A172 (cell line): ENCODE data around the gene CLSTN1. TPM values are rescaled to one million over a fixed set of nuclear protein-coding genes. Genes with fewer than 3 reads are reported as not detected.
"Not testable (repeated sequence)": the region's sequence is repeated elsewhere in the genome, so short reads cannot be mapped to it uniquely, and the experiment has no call there.

ENCODE experiments used
- DNase-seq: peaks from one replicate; pipeline ENCODE4 v3.0.0-alpha.2; 2015; ENCODE audit warnings: low spot score
- total RNA-seq: library from RNA; depleted of rRNA; stranded (reverse); fragments of >200 nt; shearing (Covaris generic); gene quantifications from 2 replicates; pipeline ENCODE4 v1.2.3, GENCODE V29; 2014

Gene CLSTN1
- total RNA-seq, 1 experiment from 2014 or later, result 24.3 TPM

DNA sequence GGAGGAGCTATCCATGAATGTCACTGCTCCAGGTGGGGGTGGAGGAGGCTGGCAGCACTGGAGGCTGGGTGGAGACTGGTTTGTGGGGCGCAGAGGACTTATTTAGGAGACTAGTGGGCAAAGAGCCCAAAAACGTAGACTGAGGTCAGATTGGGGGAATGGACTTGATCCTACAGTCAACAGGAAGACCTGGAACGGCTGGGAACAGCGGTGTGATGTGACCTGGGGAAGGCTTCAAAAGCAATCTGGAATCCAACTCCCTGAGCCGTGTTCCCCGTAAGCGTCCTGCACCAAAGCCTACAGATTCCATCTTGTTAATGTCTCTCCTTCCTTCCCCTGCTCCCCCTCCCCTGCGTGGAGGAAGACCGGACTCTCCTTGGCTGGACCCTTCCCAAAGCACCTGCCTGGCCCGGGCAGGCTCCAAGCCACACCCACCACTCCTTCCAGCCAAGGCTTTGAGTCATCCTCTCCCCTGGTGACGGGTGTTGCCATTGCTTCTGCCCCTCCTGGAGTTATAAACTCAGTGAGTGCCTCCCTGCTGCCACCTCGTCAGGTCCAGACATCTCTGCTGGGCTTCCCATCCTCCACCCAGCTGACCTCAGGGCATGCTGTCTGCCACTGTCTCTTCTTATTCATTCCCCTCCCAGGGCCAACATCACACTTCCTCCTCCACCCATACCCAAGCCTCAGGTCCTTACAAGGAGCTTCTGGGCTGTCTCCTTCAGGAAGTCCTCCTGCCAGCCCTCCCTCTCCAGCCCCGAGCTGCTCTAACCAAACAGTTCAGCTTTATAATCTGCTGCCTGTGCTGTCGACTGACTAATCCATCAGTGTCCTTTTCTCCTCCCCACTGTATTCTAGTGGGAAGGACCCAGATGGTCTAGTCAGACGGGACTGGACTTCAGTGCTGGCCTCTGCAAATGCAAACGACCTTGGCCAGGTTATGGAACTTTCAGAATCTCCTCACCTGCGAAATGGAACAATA lies 1.6 kb upstream of the CLSTN1 start:
- peak; percentile 89 for DNase-seq

DNA sequence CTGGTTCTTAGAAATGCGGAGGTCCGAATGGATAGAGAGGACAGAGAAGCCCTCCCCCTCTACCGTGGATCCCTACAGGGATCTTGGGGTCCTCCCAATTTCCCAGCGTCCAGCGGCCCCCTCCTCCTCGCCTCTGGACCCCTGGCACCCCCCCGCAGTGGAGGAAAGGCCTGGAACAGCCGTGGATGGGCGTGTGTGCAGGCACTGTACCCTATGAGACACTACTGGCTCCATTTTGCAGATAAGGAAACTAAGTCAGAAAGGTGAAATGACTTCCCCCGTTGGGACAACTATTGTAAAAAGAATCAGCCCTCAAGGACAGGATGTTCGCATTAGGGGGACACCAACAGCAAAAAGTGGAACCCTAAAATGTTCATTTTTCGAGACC lies 931 bp upstream of the CLSTN1 start:
- DNase-seq, result no peak

DNA sequence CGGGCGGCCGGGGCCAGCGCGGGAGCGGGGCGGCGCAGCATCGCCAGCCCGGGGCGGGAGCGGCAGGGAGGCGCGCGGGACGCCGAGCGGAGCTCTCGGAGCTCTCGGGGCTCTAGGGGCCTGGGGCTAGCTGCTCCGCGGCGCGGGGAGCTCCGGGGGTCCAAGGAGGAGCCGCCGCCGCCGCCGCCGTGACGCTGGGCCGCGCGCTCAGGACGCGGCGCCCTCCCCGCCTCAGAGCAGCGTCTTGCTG lies 147 bp downstream of the CLSTN1 start:
- DNase-seq, result no peak

DNA sequence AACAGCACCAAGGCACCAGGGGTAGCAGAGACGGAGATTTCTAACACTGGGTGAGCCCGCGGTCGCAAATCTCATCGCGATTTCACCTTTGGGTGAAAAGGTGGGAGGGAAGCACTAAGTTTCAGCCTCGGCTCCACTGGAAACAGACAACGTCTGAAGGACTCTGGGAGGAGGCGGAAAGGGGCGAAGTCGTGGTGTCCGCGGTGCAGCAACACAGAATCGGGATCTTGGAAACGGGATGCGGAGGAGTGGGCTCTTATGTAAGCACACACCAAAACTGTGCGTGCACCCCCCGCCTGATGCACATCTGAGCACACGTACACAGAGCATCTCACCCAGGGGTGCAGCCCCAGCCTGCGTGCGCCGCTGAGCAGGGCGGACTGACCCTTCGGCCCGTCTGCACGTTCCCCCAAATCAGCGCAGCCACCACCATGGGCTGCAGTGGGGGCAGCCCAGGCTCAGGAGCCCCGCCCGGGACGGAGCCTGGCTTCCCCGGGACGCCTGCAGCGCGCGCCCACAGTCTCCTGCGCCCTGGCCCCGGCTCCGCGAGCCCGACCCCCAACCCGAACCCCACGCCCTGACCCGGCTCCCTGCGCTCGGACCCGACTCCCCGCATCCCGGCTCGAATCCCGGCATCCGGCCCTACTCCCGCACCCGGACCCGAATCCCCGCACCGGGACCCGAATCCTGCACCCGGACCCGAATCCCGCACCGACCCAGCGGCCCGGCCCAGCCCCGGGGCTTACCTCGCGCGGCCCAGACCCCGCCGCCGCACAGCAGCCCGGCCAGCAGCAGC lies 670 bp downstream of the CLSTN1 start:
- no peak for DNase-seq

DNA sequence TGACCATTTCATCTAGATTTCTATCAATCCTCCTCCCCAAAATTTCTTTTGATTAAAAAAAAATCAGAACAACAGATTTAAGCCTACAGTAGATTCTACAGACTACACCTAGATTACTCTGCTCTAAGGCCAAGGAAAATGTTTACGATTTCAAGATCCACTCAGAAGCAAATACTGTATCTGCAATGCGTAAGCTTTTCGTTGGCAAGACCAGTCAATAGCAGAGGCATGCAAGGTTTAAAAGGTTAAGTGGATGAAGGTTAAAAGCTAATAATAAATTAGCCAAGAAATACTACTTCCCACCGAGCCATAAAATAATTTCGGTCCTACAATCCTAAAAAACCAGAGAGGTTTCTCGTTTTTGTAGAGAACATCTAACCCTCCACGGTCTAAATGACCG lies 1.3 kb downstream of the CLSTN1 start:
- no peak for DNase-seq

DNA sequence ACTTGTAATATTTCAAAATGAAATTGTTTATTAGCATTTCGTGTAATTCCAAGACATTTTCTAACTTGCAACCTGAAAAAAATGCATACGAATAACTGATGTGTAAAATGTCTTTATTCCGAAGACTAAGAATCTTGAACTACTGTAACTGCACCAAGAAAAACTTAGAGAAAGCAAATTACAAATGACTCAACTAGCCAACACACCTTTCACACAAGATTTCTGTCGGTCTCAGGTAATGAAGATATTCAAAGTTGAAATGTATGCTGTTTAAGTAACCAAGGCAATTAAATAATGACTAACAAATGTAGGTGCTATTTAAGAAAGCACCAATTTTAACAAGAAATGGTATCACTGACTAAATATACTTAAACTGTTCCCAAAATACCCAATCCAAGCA lies 2.1 kb downstream of the CLSTN1 start:
- no peak for DNase-seq

DNA sequence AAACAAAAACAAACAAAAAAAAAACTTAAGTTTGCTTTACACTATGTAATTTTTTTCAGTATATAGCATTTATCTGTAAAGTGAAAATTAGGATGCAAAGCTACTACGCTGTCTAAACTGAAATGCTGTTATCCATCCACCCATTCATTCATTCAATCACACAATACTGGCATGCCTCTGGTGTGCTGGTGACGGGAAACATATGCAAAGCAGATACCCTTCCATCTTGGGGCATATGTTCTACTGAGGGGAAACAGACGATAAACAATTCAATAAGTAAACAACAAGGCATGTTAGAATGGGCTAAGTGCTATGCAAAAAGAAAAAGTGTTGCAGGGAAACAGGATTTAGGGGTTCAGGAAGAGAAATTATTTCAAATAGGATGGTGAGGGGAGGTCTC lies 3.2 kb downstream of the CLSTN1 start:
- no peak for DNase-seq

DNA sequence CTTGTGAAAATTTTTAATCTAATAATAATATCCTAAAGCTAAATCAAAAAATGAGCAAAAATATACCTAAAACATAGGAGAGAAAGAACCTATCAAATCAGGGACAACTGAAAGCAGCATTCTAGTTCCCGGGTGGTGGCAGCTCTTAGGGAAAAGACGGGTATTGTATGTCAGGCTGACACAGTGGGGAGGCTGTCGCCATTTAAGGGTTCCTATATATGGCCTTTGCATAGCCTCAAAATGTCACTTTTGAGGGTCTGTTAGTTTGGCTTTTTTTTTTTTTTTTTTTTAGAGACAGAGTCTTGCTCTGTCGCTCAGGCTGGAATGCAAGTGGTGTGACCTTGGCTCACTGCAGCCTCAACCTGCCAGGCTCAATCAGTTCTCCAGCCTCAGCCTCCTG lies 6.0 kb downstream of the CLSTN1 start:
- no peak for DNase-seq

DNA sequence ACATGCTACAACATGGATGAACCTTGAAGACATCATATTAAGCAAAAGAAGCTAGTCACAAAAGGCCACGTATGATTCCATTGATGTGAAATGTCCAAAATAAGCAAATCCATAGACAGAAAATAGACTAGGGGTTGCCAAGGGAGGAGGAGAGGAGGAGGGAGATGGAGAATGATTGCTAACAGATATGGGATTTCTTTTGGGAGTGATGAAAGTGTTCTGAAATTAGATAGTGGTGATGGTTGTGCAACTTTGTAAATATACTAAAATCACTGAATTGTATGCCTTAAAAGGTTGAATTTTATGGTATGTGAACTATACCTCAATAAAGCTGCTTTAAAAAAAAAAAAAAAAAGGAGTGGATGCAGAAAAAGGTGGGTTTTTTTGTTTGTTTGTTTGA lies 7.6 kb downstream of the CLSTN1 start:
- no peak for DNase-seq

DNA sequence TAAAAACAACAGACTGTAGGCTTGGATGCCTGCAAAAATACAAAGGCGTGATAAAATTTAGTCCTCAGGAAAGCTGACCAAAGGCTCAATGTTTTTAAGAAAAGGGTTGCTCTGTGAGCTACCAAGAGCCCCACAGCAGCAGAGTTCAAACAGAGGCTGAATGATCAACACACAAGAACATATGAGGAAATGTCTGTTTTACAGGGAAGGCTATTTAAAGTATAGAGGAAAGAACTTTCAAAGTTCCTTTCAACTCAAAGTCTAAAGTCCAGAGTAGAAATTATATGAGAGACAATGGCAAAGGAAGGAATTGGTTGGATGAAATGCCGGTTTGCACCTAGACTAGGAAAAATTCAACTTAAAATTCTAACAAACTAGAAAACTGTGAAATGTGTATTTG lies 8.6 kb downstream of the CLSTN1 start:
- DNase-seq, result no peak

DNA sequence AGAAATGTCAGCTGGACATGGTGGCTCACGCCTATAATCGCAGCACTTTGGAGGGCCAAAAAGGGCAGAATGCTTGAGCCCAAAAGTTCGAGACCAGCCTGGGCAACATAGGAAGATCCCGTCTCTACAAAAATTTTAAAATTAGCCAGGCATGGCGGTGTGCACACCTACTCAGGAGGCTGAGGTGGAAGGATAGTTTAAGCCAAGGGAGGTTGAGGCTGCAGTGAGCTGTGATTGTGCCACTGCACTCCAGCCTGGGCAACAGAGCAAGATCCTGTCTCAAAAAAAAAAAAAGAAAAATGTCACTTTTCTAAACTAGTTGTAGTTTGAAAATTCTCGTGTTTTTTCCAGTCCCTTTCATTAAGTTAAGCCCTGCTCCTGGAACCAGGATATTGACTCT lies 9.1 kb downstream of the CLSTN1 start:
- no peak for DNase-seq

DNA sequence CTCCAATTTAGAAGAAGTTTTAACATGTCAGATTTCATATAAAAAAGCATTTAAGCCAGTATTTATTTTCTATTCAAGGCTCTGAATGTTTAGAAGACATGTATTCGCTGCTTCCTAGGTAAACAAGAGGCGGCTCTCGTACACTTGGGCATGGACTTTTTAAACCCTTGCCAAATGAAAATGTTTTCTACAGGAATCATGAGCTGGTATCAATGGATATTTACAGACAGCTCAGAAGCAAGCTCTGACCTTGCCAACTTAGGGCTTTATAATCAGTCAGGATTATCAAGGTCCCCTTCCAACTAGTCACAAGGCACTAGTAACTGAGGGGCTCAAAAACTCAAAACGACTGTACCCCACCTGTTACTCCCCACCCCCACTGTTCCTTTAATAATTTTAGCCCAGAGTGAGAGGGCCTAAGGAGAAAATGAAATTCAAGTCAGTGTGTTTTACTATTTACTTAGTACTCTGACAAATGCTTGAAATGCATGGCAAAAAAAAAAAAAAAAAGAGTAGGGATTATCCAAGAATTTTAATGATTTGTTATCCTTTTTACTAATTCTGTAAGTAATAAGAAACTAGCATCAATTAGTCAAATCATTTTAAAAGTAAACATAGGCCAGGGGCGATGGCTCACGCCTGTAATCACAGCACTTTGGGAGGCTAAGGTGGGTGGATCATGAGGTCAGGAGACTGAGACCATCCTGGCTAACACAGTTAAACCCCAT lies 12.4 kb downstream of the CLSTN1 start:
- DNase-seq, result no peak

DNA sequence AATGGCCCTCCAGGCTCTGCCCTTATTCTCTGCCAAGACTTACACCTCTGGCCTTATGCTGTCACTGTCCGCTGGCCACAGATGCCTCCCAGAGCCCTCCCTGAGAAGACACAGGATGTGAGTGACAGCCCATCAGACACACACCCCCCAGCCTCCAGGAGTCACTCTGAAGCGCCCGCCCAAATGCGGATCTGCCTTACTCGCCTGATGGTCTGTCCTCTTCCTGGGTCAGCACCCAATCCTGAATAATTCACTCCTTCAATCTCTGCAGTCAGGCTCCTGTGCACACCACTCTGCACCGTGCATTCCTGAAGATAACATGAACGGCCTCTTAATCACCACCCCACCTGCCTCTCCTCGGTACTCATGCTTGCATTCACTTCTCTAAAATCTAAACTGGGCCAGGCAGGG lies 14.7 kb downstream of the CLSTN1 start:
- no peak for DNase-seq

DNA sequence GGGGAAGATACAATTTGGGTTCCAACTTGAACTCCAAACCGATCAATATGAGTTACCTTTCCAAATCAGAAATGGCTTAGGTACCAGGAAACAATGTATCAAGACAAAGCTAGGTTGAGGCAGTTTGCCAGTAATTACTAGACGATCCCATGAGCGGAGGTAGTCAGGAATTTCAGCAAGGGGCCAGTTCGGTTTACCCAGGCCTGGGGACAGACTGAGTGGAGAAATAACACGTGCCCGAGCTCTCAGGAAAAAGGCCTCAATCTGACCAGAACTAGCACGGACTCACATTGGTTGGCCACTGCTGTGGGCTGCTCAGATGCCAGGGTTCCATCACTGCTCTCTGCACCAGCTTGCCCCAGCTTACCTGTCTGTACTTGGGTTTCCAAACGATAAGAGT lies 15.3 kb downstream of the CLSTN1 start:
- no peak for DNase-seq

DNA sequence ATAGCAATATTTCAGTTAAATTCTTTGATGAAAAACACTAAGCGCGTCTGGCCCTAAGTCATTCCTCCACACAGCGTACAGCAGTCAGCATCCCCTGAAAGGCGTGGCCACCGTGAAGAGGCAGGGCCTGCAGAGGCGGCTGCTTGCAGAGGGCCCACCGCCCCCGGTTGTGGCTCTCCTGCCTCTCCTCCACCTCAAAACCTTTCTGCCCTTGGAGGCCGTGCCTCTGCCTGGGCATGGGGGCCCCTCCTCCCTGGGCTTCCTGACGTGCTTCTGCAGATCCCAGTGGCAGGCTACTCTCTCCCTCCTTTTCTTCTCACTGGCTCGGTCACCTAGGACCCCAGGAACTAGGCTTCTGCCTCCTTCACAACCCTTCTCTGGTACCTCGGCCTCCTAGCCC lies 16.2 kb downstream of the CLSTN1 start:
- no peak for DNase-seq

DNA sequence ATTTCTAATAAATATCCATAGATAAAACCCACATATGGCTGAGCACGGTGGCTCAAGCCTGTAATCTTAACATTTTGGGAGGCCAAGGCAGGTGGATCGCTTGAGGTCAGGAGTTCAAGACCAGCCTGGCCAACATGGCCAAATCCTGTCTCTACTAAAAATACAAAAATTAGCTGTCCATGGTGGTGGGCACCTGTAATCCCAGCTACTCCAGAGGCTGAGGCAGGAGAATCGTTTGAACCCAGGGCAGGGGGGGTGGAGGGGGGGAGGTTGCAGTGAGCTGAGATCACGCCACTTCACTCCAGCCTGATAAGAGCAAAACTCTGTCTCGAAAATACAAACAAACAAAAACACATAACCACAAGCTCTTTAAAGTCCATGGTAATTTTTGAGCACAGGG lies 17.8 kb downstream of the CLSTN1 start:
- not testable (repeated sequence) for DNase-seq

DNA sequence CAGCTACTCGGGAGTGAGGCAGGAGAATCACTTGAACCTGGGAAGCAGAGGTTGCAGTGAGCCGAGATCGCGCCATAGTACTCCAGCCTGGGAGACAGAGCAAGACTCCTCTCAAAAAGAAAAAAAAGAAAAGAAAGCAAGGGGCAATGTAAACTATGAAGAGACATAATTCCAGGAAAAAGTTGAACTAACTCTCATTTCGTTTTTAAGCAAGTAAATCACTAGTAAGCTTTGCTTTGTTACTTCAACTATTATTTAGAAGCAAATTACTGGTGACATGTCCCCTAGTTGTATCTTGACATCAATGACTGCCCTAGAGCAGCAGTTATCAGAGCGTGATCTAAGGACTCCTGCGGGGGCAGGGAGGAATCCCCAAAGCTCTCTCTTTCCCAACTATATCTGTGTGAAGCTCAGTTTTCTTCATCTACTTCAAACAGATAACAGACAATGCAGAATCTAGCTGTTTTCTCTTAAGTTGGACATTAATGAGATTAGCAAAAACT lies 18.7 kb downstream of the CLSTN1 start:
- DNase-seq, result no peak

DNA sequence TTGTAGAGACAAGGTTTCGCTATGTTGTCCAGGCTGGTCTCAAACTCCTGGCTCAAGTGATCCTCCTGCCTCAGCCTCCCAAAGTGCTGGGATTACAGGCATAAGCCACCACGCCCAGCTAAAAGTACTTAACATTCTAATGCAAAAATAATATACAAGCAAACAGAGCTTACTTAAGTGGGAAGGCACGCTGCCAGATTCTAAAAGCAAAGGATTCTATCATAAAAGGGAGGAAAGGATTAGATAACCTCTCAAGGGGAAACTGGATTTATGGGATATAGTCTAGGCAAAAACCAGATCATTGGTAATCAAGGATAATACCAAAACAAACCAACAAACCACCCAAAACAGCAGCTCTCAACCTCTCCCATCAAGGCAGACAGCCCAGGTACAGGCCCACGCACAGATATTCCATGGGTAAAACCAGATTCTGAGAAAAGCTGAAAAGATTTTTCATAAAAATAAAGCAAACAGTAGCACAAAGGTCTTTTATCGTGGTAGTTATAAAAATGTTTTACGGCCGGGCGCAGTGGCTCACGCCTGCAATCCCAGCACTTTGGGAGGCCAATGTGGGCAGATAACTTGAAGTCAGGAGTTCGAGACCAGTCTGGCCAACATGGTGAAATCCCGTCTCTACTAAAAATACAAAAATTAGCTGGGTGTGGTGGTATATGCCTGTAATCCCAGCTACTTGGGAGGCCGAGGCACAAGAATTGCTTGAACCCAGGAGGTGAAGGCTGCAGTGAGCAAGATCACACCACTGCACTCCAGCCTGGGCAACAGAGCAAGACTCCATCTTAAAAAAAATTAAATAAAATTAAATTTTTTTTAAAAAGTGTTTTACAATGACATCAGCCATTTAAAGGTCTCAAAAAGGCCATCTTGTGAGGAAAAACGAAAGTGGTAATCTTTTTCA lies 20.5 kb downstream of the CLSTN1 start:
- not testable (repeated sequence) for DNase-seq

DNA sequence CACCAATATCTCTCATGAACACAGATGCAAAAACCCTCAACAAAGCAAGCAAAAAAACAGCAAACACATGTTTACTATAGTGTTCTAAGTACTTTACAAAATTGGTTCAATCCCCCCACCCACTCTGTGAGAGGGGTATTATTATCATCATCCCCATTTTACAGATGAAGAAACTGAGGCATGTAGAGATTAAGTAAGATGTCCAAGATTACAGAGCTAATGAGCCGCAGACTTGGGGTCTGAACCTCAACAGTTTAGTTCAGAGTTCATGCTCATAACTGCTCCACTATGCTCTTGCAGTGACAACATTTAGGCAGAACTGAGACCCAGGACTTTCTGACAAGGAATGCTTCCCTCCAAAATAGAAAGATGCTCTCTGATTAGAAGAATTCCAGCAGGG lies 21.9 kb downstream of the CLSTN1 start:
- DNase-seq, result no peak

DNA sequence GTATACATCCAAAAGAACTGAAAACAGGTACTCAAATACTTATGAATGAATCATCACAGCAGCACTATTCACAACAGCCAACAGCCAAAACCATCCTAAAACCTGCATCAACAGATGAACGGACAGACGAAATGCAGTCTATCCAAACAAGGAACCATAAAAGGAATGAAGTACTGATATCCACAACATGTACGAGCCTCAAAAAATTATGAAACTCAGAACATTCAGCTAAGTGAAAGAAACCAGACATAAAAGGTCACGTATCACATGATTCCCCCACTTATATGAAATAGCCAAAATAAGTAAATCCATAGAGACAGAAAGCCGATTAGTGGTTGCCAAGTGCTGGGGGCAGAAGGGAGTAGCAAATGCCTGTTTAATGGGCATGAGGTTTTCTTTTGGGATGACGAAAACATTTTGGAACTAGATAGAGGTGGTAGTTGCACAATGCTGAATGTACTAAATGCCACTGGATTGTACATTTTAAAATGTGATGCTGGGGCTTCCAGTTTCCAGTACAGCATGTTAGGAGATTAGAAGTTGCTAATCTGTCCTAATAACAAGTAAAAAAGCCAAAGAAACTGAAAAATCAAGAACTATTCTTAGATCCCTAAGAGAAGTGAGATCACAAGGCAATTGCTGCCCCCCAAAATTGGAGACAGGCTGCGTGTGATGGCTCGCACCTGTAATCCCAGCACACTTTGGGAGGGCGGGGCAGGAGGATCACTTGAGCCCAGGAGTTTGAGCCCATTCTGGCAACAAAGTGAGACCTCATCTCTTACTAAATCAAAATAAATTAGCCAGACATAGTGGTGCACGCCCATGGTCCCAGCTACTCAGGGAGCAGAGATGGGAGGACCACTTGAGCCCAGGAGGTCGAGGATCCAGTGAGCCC lies 25.3 kb downstream of the CLSTN1 start:
- DNase-seq, result no peak
